HepG2 (cell line): ENCODE data around the gene ABCA4. TPM values are rescaled to one million over a fixed set of nuclear protein-coding genes. Genes with fewer than 3 reads are reported as not detected.

ENCODE experiments used
- ATAC-seq: fragments of 200-7000 bp; cut with Tn5 transposase; 3 replicates; pipeline ENCODE4 v1.9.1; 2020; ENCODE audit warnings: mild to moderate bottlenecking, moderate library complexity
- BruUV-seq: library from RNA; stranded (reverse); fragments of 400-500 nt; replicated peaks from 2 replicates; lab custom pipeline; 2021; lab: Mats Ljungman, UMichigan
- CTCF ChIA-PET: fragments of 300-600 bp; formaldehyde crosslinking; extraction: SDS; loops from one replicate; lab custom pipeline; 2021; ENCODE audit warnings: low total read pairs, inconsistent platforms, low intra/inter-chr PET ratio; lab: Yijun Ruan, JAX
- POLR2A ChIA-PET: fragments of 350-600 bp; sonication (Branson Sonifier 250); formaldehyde crosslinking; loops from one replicate; lab custom pipeline; 2020; ENCODE audit warnings: antibody characterized with exemption, inconsistent platforms; lab: Yijun Ruan, JAX
- DNase-seq: peaks from one replicate; pipeline ENCODE4 v3.0.0-alpha.2; 2015; ENCODE audit warnings: low spot score
- FAIRE-seq: peaks from 3 replicates; lab custom pipeline; 2011; peaks lifted over from hg19 to GRCh38; lab: Jason Lieb, UNC
- H2AFZ ChIP-seq: one replicate; pipeline ENCODE4 v1.6.1; 2011; ENCODE audit warnings: low read length, inconsistent platforms
- H3K27ac ChIP-seq: fragments of 300-600 bp; 3 replicates; pipeline ENCODE4 v1.8.0; 2011; ENCODE audit warnings: mixed run types, mild to moderate bottlenecking, mixed read lengths, low read length, inconsistent platforms; ENCODE audit not compliant: insufficient read depth; ENCODE audit errors: extremely low read length
- H3K27me3 ChIP-seq, 2 experiments: fragments of 200-600 bp in 1 of 2; 2 replicates in 1 of 2; 3 replicates in 1 of 2; pipeline versions ENCODE4 v1.6.0 to v1.8.0; 2011; ENCODE audit warnings: low read length in 2 of 2, mild to moderate bottlenecking in 2 of 2, moderate library complexity in 2 of 2, inconsistent platforms in 1 of 2; ENCODE audit not compliant: insufficient read depth in 2 of 2, control insufficient read depth in 1 of 2
- H3K36me3 ChIP-seq, 2 experiments: fragments of 200-600 bp in 1 of 2; replicated peaks in 1 of 2; 2 replicates in 1 of 2; 3 replicates in 1 of 2; pipeline versions ENCODE4 v1.5.1 to v1.8.0; 2011; ENCODE audit warnings: low read length in 2 of 2, inconsistent platforms in 1 of 2; ENCODE audit not compliant: insufficient read depth in 2 of 2, control insufficient read depth in 1 of 2
- H3K4me1 ChIP-seq: 2 replicates; pipeline ENCODE4 v1.5.1; 2012; ENCODE audit warnings: low read length, inconsistent platforms; ENCODE audit not compliant: insufficient read depth
- H3K4me2 ChIP-seq: 2 replicates; pipeline ENCODE4 v1.6.0; 2011; ENCODE audit warnings: low read depth, low read length, inconsistent platforms
- H3K4me3 ChIP-seq, 3 experiments: fragments of 200-600 bp in 1 of 3; sonication (generic), shearing (Covaris generic) in 1 of 3; replicated peaks in 1 of 3; 2 replicates each; pipeline ENCODE4 v1.5.1; 2011 to 2016; ENCODE audit warnings: low read length in 3 of 3, inconsistent platforms in 2 of 3, low read depth in 2 of 3, mild to moderate bottlenecking in 2 of 3, control low read depth in 1 of 3, mixed read lengths in 1 of 3; ENCODE audit not compliant: insufficient read depth in 1 of 3
- H3K79me2 ChIP-seq: one replicate; pipeline ENCODE4 v1.6.1; 2011; ENCODE audit warnings: low read length, inconsistent platforms; ENCODE audit not compliant: insufficient read depth
- H3K9ac ChIP-seq: 2 replicates; pipeline ENCODE4 v1.6.0; 2011; ENCODE audit warnings: mild to moderate bottlenecking, low read depth, low read length, inconsistent platforms; ENCODE audit not compliant: insufficient read depth
- H3K9me3 ChIP-seq: 2 replicates; pipeline ENCODE4 v1.5.1; 2012; ENCODE audit warnings: mild to moderate bottlenecking, low read length
- H4K20me1 ChIP-seq: 2 replicates; pipeline ENCODE4 v1.6.0; 2011; ENCODE audit warnings: inconsistent platforms, mild to moderate bottlenecking, low read length, moderate library complexity; ENCODE audit not compliant: insufficient read depth
- AHDC1 ChIP-seq: sonication (generic); formaldehyde crosslinking; IDR thresholded peaks from 2 replicates; pipeline ENCODE4 v1.5.1; 2020; ENCODE audit warnings: mild to moderate bottlenecking, missing genetic modification reagents, borderline replicate concordance
- CBX2 ChIP-seq, 2 experiments: fragments of 200-600 bp in 1 of 2; sonication (generic); formaldehyde crosslinking in 1 of 2; IDR thresholded peaks; 2 replicates each; pipeline versions ENCODE4 v1.7.0 to v1.8.1; 2018 to 2022; ENCODE audit warnings: low read depth in 2 of 2, low read length in 1 of 2, mild to moderate bottlenecking in 1 of 2, missing genetic modification reagents in 1 of 2
- CC2D1A ChIP-seq: sonication (generic); formaldehyde crosslinking; IDR thresholded peaks from 2 replicates; pipeline ENCODE4 v1.8.1; 2023; ENCODE audit warnings: mild to moderate bottlenecking, missing genetic modification reagents
- RCOR2 ChIP-seq: IDR thresholded peaks from 2 replicates; pipeline ENCODE4 v1.6.1; 2016; ENCODE audit warnings: missing biosample characterization, missing genetic modification reagents
- SALL2 ChIP-seq: sonication (generic); formaldehyde crosslinking; IDR thresholded peaks from 2 replicates; pipeline ENCODE4 v1.8.1; 2023; ENCODE audit warnings: mild to moderate bottlenecking, missing genetic modification reagents, inconsistent platforms
- SRSF4 ChIP-seq: fragments of 200-400 bp; formaldehyde crosslinking; IDR thresholded peaks from one replicate; pipeline ENCODE4 v1.6.1; 2018; ENCODE audit warnings: mild to moderate bottlenecking, low read depth, low read length, moderate library complexity; ENCODE audit not compliant: poor library complexity, severe bottlenecking
- TOPORS ChIP-seq: sonication (generic); formaldehyde crosslinking; IDR thresholded peaks from 2 replicates; pipeline ENCODE4 v1.8.0; 2023; ENCODE audit warnings: mild to moderate bottlenecking, missing genetic modification reagents
- TSC22D2 ChIP-seq: sonication (generic); formaldehyde crosslinking; IDR thresholded peaks from 2 replicates; pipeline ENCODE4 v1.5.1; 2020; ENCODE audit warnings: missing genetic modification reagents, mild to moderate bottlenecking, borderline replicate concordance
- ZBTB46 ChIP-seq: sonication (generic); formaldehyde crosslinking; IDR thresholded peaks from 2 replicates; pipeline ENCODE4 v1.4.0; 2020; ENCODE audit warnings: mild to moderate bottlenecking, missing genetic modification reagents, borderline replicate concordance
- ZNF10 ChIP-seq: sonication (generic); formaldehyde crosslinking; IDR thresholded peaks from 2 replicates; pipeline ENCODE4 v1.4.0; 2020; ENCODE audit warnings: mild to moderate bottlenecking, low read depth, missing genetic modification reagents, borderline replicate concordance
- ZNF234 ChIP-seq: sonication (generic); formaldehyde crosslinking; conservative IDR thresholded peaks from 2 replicates; pipeline ENCODE4 v1.5.1; 2020; ENCODE audit warnings: mild to moderate bottlenecking, missing genetic modification reagents
- ZNF354B ChIP-seq: sonication (generic); formaldehyde crosslinking; IDR thresholded peaks from 2 replicates; pipeline ENCODE4 v1.8.0; 2022; ENCODE audit warnings: mild to moderate bottlenecking, missing genetic modification reagents
- ZNF367 ChIP-seq: sonication (generic); formaldehyde crosslinking; IDR thresholded peaks from 2 replicates; pipeline ENCODE4 v1.4.0; 2020; ENCODE audit warnings: missing genetic modification reagents, borderline replicate concordance
- ZNF792 ChIP-seq: IDR thresholded peaks from 2 replicates; pipeline ENCODE4 v1.6.1; 2016
- WGBS: methylation state at CpG from one replicate; pipeline ENCODE4 v1.1.6; 2017; ENCODE audit warnings: low lambda C conversion rate; 5-methylcytosine and 5-hydroxymethylcytosine counted together
- in situ Hi-C: cut with HindIII; loops from 2 replicates; pipeline ENCODE4 v1.10.0; 2017; ENCODE audit warnings: low pct_unique_long_range_greater_than_20kb; ENCODE audit not compliant: extremely low pct_ligation_motif_present
- intact Hi-C: fragments of 100-400 bp; cut with micrococcal nuclease; formaldehyde crosslinking; loops from one replicate; pipeline ENCODE4 v1.10.0; 2022; ENCODE audit not compliant: unreplicated experiment
- polyA plus RNA-seq, 8 experiments: library from polyadenylated mRNA; depleted of rRNA in 3 of 8; stranded (reverse) in 7 of 8; unstranded in 1 of 8; fragments of >200 nt; fragmentation: Illumina TruSeq in 4 of 8; extraction: Trizol in 4 of 8; gene quantifications; 2 replicates each; pipeline versions ENCODE4 v1.2.1 to v1.2.3, GENCODE V29; 2011 to 2016; ENCODE audit warnings: low read depth in 4 of 8, missing spikeins in 1 of 8, mixed read lengths in 1 of 8; ENCODE audit not compliant: insufficient read depth in 1 of 8
- total RNA-seq, 5 experiments: library from RNA; depleted of rRNA; stranded (reverse); fragments of >200 nt; fragmentation: Illumina TruSeq; extraction: Trizol; gene quantifications; 2 replicates each; pipeline ENCODE4 v1.2.3, GENCODE V29; 2016; ENCODE audit warnings: low read depth in 1 of 5
- TF ChIP-seq, protein P1 (sequence below): sonication (generic); formaldehyde crosslinking; IDR thresholded peaks from 2 replicates; pipeline ENCODE4 v1.8.1; 2023; ENCODE audit warnings: mild to moderate bottlenecking, inconsistent platforms, moderate library complexity, missing genetic modification reagents, borderline replicate concordance

The ABCA4 gene
- total and polyA plus RNA-seq, 2 of the 13 experiments (the other 11 are each of a cell fraction or from before 2014, with no cell fraction given): 0.24 to 0.67 TPM

- TF ChIP-seq ZNF367 (CRISPR knock-in tag): no peak
- TF ChIP-seq, protein P1, sequence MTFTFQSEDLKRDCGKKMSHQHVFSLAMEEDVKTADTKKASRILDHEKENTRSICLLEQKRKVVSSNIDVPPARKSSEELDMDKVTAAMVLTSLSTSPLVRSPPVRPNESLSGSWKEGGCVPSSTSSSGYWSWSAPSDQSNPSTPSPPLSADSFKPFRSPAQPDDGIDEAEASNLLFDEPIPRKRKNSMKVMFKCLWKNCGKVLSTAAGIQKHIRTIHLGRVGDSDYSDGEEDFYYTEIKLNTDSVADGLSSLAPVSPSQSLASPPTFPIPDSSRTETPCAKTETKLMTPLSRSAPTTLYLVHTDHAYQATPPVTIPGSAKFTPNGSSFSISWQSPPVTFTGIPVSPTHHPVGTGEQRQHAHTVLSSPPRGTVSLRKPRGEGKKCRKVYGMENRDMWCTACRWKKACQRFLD: no peak
- no peak for TF ChIP-seq ZBTB46 (CRISPR knock-in tag)
These were observed 34.0 kb upstream of the ABCA4 start (continued) for GRCh38 chr1:94154989-94155388.

DNA sequence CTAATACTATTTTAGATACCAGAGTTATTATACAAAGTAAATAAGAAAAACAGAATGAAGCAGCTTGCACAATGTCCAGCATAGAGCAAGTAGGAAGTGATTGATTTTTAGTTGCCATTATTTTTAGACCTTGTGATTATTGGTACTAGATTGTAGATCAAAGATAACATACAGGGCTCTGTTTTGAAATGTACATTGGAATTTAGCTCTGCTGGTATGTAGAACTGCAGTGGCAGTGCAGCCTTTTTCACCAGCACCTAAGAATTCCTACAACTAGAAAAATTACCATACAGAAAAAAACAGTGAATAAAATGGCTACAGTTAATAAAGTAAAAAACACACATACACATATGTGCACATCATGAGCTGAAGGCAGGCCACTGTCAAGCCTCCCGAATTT lies 32.2 kb upstream of the ABCA4 start:
- no peak overlapping the region for H3K4me3 ChIP-seq
- no peaks in the 10 kb centered on the region for H3K79me2 ChIP-seq
- FAIRE-seq: no peak
- 0% methylated on average over 1 of the region's 1 CpG for WGBS
- H3K27ac ChIP-seq: no peak overlapping the region
- H3K9ac ChIP-seq: no peak overlapping the region
- BruUV-seq: no TSS peak
- peaks cover 7% of the 10 kb centered on the region; the same call in 1 of the 2 replicates for H3K4me1 ChIP-seq
- H3K36me3 ChIP-seq: no peaks in the 10 kb centered on the region
- H2AFZ ChIP-seq: no peak overlapping the region
- no peak overlapping the region for H3K4me2 ChIP-seq
- CTCF ChIA-PET: no interaction called here
- intact Hi-C loops: no loop called here
- no peaks in the 10 kb centered on the region for H4K20me1 ChIP-seq
- POLR2A ChIA-PET: no interaction called here
- H3K27me3 ChIP-seq: peaks cover 0 to 1% of the 10 kb centered on the region in 2 experiments; a peak in 1 of 5 replicates
- DNase-seq: no peak
- ATAC-seq: peak; percentile 52
- in situ Hi-C loops: no loop called here
- H3K9me3 ChIP-seq: no peaks in the 10 kb centered on the region
- TF ChIP-seq TSC22D2 (CRISPR knock-in tag) (no peak), CC2D1A (CRISPR knock-in tag) (no peak), ZNF10 (CRISPR knock-in tag) (no peak), ZNF792 (CRISPR knock-in tag) (no peak), SRSF4 (no peak), ZNF234 (CRISPR knock-in tag) (no peak), AHDC1 (CRISPR knock-in tag) (no peak), RCOR2 (no peak), ZNF354B (CRISPR knock-in tag) (no peak), SALL2 (CRISPR knock-in tag) (no peak), TOPORS (no peak), CBX2 (IDR thresholded peaks at IDR 0.05; ENCODE audit: low read depth, low read length) (no peak), CBX2 (CRISPR knock-in tag; IDR thresholded peaks at IDR 0.05; ENCODE audit: low read depth) (no peak)
